ENCODE measurements around the gene EVPL. TPM values are rescaled to one million over a fixed set of nuclear protein-coding genes. Genes with fewer than 3 reads are reported as not detected.

Gene EVPL
- total RNA-seq, 1 donor from 2014 or later: not detected

- no peak for DNase-seq
Observed at GRCh38 chr17:75959051-75959838, 67.9 kb downstream of the EVPL start.

Other genes starting within 250 kb of the EVPL start
- gene UNK, start 242.5 kb downstream of the EVPL start, total RNA-seq: 29.2 TPM
- gene UNC13D, start 182.9 kb downstream of the EVPL start, total RNA-seq: 1.1 TPM
- gene WBP2, start 172.0 kb downstream of the EVPL start, total RNA-seq: 25.9 TPM
- gene TRIM47, start 148.7 kb downstream of the EVPL start, total RNA-seq: 12.3 TPM
- gene TRIM65, start 130.4 kb downstream of the EVPL start, total RNA-seq: 11.9 TPM
- 30.7 TPM for gene MRPL38, start 122.4 kb downstream of the EVPL start, total RNA-seq
- gene FBF1, start 86.3 kb downstream of the EVPL start, total RNA-seq: 10.1 TPM
- 94.1 TPM for gene ACOX1, start 48.1 kb downstream of the EVPL start, total RNA-seq
- gene TEN1, start 48.1 kb downstream of the EVPL start, total RNA-seq: 7.3 TPM
- 0.78 TPM for gene CDK3, start 26.5 kb downstream of the EVPL start, total RNA-seq
- gene SRP68, start 45.2 kb upstream of the EVPL start, total RNA-seq: 17.0 TPM
- not detected for gene GALR2, start 47.5 kb upstream of the EVPL start, total RNA-seq
- gene ZACN, start 51.9 kb upstream of the EVPL start, total RNA-seq: not detected
- gene EXOC7, start 76.5 kb upstream of the EVPL start, total RNA-seq: 93.3 TPM
- 4.5 TPM for gene FOXJ1, start 113.9 kb upstream of the EVPL start, total RNA-seq
- 17.5 TPM for gene RNF157, start 213.2 kb upstream of the EVPL start, total RNA-seq
- 2.8 TPM for gene UBALD2, start 238.0 kb upstream of the EVPL start, total RNA-seq